RCC 7860 (cell line): Measurements from ENCODE around the gene FZD2.
"Not testable (repeated sequence)": the region's sequence is repeated elsewhere in the genome, so short reads cannot be mapped to it uniquely, and the experiment has no call there.

Source experiments
- DNase-seq: peaks from one replicate; pipeline ENCODE4 v3.0.0-alpha.2; 2015; ENCODE audit warnings: low spot score
- FAIRE-seq: peaks from 2 replicates; lab custom pipeline; 2012; peaks lifted over from hg19 to GRCh38; lab: Jason Lieb, UNC

Gene FZD2

GRCh38 chr17:44556832-44557606, at the start of gene FZD2:
TSS of gene FZD2 (plus strand) at chr17:44557484. CDS start at chr17:44557689, 205 bp downstream.
- peak; percentile 87 for FAIRE-seq
- peak; percentile 85 for DNase-seq

GRCh38 chr17:44511241-44512134, 45.8 kb upstream of the FZD2 start:
- not testable (repeated sequence) for FAIRE-seq

GRCh38 chr17:44518032-44518431, 39.3 kb upstream of the FZD2 start:
- DNase-seq (peak; percentile 57), FAIRE-seq (no peak)

More at GRCh38 chr17:44511241-44512134, 45.8 kb upstream of the FZD2 start:
- not testable (repeated sequence) for DNase-seq

GRCh38 chr17:44522883-44523671, 34.2 kb upstream of the FZD2 start:
- no peak for FAIRE-seq
- DNase-seq = no peak

- DNase-seq (no peak), FAIRE-seq (no peak)
Measured at GRCh38 chr17:44523672-44523972, 33.7 kb upstream of the FZD2 start.

DNA sequence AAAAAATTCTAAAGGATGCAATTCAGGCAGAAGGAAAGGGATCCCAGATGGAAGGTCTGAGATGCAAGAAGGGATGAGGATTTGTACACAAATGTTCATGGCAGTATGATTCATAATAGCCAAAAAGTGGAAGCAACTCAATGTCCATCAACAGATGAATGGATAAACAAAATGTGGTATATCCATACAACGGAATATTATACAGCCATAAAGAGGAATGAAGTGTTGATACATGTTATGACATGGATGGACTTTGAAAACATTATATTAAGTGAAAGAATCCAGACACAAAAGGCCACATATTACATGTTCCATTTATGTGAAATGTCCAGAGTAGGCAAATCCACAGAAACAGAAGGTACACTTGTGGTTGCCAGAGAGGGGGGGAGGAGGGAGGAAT, 30.2 kb upstream of the FZD2 start:
- FAIRE-seq = no peak
- DNase-seq = no peak

- FAIRE-seq = no peak
- no peak for DNase-seq
Measured at GRCh38 chr17:44527954-44528353, 29.3 kb upstream of the FZD2 start.

GRCh38 chr17:44529864-44530263, 27.4 kb upstream of the FZD2 start:
- peak; percentile 25 for DNase-seq
- FAIRE-seq = no peak

GRCh38 chr17:44530896-44531418, 26.3 kb upstream of the FZD2 start:
- FAIRE-seq = no peak
- DNase-seq = no peak

GRCh38 chr17:44533533-44534246, 23.6 kb upstream of the FZD2 start:
- DNase-seq (peak; percentile 58), FAIRE-seq (no peak)

GRCh38 chr17:44536090-44536953, 21.0 kb upstream of the FZD2 start:
- no peak for DNase-seq
- FAIRE-seq = no peak

DNA sequence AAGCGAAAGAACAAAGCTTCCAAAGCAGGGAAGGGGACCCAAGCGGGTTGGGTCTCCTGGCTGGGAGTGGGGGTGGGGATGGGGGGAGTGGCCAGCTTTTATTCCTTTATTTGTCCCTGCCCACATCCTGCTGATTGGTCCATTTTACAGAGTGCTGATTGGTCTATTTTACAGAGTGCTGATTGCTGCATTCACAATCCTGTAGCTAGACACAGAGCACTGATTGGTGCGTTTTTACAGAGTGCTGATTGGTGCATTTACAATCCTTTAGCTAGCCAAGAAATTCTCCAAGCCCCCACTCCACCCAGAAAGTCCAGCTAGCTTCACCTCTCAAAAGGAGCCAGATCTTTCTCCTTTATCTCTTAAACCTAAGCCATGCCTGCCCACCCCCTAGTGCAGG, 19.4 kb upstream of the FZD2 start:
- not testable (repeated sequence) for FAIRE-seq, DNase-seq

- DNase-seq (no peak), FAIRE-seq (no peak)
Measured at GRCh38 chr17:44539673-44540072, 17.6 kb upstream of the FZD2 start.

- FAIRE-seq = no peak
- no peak for DNase-seq
Measured at GRCh38 chr17:44540246-44541084, 16.8 kb upstream of the FZD2 start.

DNA sequence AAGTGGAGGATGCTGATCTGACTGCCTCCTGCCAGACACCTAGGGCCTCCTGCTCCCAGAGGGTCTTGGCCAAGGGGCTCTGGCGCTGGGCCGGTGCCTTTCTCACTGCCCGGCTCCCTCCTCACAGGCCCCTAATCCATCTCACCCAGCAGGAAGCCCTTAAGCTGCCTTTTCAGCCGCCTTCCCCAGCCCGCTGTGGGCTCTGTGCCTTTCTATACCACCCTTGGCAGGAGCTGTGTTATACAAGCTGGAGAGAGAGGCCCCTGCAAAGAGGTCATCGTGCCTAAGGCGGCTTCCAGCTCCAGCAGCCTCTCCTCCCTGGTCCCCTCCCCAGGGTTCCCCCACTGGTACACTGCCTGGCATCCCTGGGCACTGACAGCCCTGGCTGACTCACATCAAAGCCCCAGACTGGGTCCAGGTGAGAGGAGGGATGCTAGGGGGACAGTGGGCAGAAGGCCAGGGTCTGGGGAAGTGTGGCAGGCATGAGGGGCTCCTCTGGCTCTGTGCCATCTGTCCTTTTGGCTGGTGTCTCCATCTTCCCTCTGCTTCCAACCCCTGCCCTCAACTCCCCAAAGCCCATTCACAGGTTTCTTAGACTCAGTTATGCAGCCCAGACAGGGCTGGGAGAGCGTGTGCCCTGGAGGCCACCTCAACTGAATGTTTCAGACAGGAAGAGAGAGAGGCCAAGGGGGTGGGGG, 15.3 kb upstream of the FZD2 start:
- FAIRE-seq = no peak
- DNase-seq = no peak

DNA sequence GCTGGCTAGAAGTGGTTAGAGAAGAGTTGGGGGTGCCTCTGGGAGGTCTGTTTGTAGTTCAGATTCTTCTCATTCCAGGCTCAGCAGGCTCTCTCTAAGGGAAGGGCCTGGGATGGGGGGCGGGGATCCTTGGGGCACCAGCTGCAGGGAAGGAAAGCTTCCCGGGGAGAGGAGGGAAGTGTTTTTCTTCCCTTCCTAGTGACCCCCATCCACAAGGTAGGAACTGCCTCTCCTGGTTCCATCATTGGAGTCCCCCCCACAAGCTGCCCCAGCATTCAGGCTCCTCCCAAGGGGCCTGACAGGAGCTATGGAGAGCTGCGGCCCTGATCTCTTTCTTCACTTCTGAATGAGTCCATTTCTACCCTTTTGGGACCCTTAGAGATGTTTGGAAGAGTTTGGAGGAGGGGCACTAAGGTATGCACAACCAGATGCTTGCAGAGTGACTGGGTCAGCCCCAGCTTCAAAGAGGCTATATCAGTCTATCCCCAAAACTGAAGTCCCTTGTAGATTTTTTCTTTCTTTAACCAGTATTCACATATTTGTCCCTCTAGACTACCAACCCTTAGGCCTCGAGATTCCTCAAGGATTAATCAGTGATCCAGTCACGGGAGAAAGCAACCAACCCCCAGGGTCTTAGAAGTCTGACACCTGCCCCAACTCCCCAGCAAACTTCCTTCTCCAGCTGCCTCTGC, 13.9 kb upstream of the FZD2 start:
- FAIRE-seq (peak; percentile 85), DNase-seq (peak; percentile 90)

DNA sequence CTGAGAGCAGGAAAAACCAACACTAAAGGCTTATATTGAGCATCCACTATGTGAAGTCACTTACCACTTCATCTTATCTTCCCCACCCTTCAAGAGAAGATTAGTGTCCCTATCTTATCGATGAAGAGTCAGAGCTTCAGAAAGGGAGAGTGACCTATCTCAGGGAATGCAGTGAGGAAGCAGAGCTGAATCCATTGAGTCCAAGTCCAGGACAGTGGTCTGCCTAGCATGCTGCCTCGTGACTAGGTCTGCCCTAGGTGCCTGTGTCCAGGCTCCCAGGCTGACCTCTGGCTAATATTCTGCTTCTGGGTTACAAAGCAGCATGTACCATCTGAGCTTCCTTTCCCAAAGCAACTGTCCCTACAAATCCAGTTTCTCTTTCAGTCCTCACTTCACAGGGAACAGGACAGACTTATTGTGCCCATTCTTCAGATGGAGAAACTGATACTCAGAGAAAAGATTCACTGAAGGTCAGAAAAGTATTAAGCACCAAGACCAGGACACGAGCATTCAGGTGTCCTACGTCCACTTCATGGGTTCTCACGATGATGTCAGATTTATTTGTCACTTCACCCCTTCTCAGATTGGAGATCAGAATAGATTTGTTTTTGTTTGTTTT, 13.3 kb upstream of the FZD2 start:
- no peak for FAIRE-seq
- no peak for DNase-seq
